Ectodermal cell (in vitro differentiated cells): ENCODE measurements around the gene AGR2.
"Not testable (repeated sequence)": the region's sequence is repeated elsewhere in the genome, so short reads cannot be mapped to it uniquely, and the experiment has no call there.

Experiments used
- H3K27ac ChIP-seq: 2 replicates; pipeline ENCODE4 v1.7.0; 2013; ENCODE audit warnings: mild to moderate bottlenecking, low read depth, low read length; ENCODE audit not compliant: insufficient read depth, poor library complexity, severe bottlenecking
- H3K27me3 ChIP-seq: 2 replicates; pipeline ENCODE4 v1.7.0; 2013; ENCODE audit warnings: mild to moderate bottlenecking, low read length; ENCODE audit not compliant: insufficient read depth, control insufficient read depth, poor library complexity, severe bottlenecking
- H3K36me3 ChIP-seq: one replicate; pipeline ENCODE4 v1.7.0; 2013; ENCODE audit warnings: low read length; ENCODE audit not compliant: control insufficient read depth, insufficient read depth
- H3K4me1 ChIP-seq: one replicate; pipeline ENCODE4 v1.7.0; 2013; ENCODE audit warnings: low read length; ENCODE audit not compliant: control insufficient read depth, insufficient read depth
- H3K4me3 ChIP-seq: 2 replicates; pipeline ENCODE4 v1.7.0; 2013; ENCODE audit warnings: low read depth, low read length, control low read depth; ENCODE audit not compliant: insufficient read depth
- H3K9me3 ChIP-seq: 2 replicates; pipeline ENCODE4 v1.7.0; 2013; ENCODE audit warnings: mild to moderate bottlenecking, low read length, moderate library complexity; ENCODE audit not compliant: control insufficient read depth
- WGBS, 2 experiments: methylation state at CpG; one replicate each; pipeline ENCODE4 v1.1.7; 2013; ENCODE audit warnings: missing lambda C conversion rate in 2 of 2; 5-methylcytosine and 5-hydroxymethylcytosine counted together

Gene AGR2

GRCh38 chr7:16779051-16779450 lies 25.7 kb downstream of the AGR2 start:
- no peaks in the 10 kb centered on the region for H3K36me3 ChIP-seq
- no peak overlapping the region for H3K4me3 ChIP-seq
- H3K9me3 ChIP-seq, result no peaks in the 10 kb centered on the region
- no peak overlapping the region for H3K27ac ChIP-seq
- H3K27me3 ChIP-seq, result no peaks in the 10 kb centered on the region
- 95% methylated on average over 1 of the region's 1 CpG; no CpG with 5 or more reads in 1 of the 2 experiments for WGBS, 2 experiments
- H3K4me1 ChIP-seq, result no peaks in the 10 kb centered on the region

- H3K27me3 ChIP-seq, result no peaks in the 10 kb centered on the region
- no peaks in the 10 kb centered on the region for H3K9me3 ChIP-seq
- H3K27ac ChIP-seq, result no peak overlapping the region
- WGBS, 2 experiments, result 59 to 88% methylated on average over 2 to 3 of the region's 3 CpGs
- no peaks in the 10 kb centered on the region for H3K4me1 ChIP-seq
- no peaks in the 10 kb centered on the region for H3K36me3 ChIP-seq
- H3K4me3 ChIP-seq, result no peak overlapping the region
Observed at GRCh38 chr7:16778476-16778875, 26.3 kb downstream of the AGR2 start.

- H3K36me3 ChIP-seq, result no peaks in the 10 kb centered on the region
- no peaks in the 10 kb centered on the region for H3K4me1 ChIP-seq
- H3K9me3 ChIP-seq, result no peaks in the 10 kb centered on the region
- 69 to 73% methylated on average over 6 to 7 of the region's 7 CpGs for WGBS, 2 experiments
- H3K4me3 ChIP-seq, result no peak overlapping the region
- H3K27me3 ChIP-seq, result no peaks in the 10 kb centered on the region
- no peak overlapping the region for H3K27ac ChIP-seq
Observed at GRCh38 chr7:16776053-16776452, 28.7 kb downstream of the AGR2 start.

- Histone ChIP-seq H3K36me3 (no peaks in the 10 kb centered on the region), H3K4me1 (no peaks in the 10 kb centered on the region), H3K27ac (no peak overlapping the region), H3K9me3 (no peaks in the 10 kb centered on the region), H3K27me3 (no peaks in the 10 kb centered on the region), H3K4me3 (no peak overlapping the region)
Observed at GRCh38 chr7:16774986-16775385, 29.8 kb downstream of the AGR2 start.

- no peaks in the 10 kb centered on the region for H3K9me3 ChIP-seq
- H3K36me3 ChIP-seq, result no peaks in the 10 kb centered on the region
- no peaks in the 10 kb centered on the region for H3K4me1 ChIP-seq
- 81 to 88% methylated on average over 4 of the region's 4 CpGs for WGBS, 2 experiments
- no peak overlapping the region for H3K27ac ChIP-seq
- no peaks in the 10 kb centered on the region for H3K27me3 ChIP-seq
- H3K4me3 ChIP-seq, result no peak overlapping the region
Observed at GRCh38 chr7:16774294-16774693, 30.5 kb downstream of the AGR2 start.

- Histone ChIP-seq H3K4me1 (no peaks in the 10 kb centered on the region), H3K4me3 (no peak overlapping the region), H3K9me3 (no peaks in the 10 kb centered on the region), H3K36me3 (no peaks in the 10 kb centered on the region), H3K27me3 (no peaks in the 10 kb centered on the region), H3K27ac (no peak overlapping the region)
- 92 to 100% methylated on average over 2 of the region's 2 CpGs for WGBS, 2 experiments
Observed at GRCh38 chr7:16773884-16774283, 30.9 kb downstream of the AGR2 start.

- WGBS, 2 experiments, result 81 to 86% methylated on average over 1 of the region's 2 CpGs
- no peaks in the 10 kb centered on the region for H3K9me3 ChIP-seq
- H3K4me1 ChIP-seq, result no peaks in the 10 kb centered on the region
- no peak overlapping the region for H3K4me3 ChIP-seq
- no peaks in the 10 kb centered on the region for H3K36me3 ChIP-seq
- H3K27me3 ChIP-seq, result no peaks in the 10 kb centered on the region
- H3K27ac ChIP-seq, result no peak overlapping the region
Observed at GRCh38 chr7:16773326-16773725, 31.5 kb downstream of the AGR2 start.

- H3K27ac ChIP-seq, result no peak overlapping the region
- H3K36me3 ChIP-seq, result no peaks in the 10 kb centered on the region
- no peaks in the 10 kb centered on the region for H3K4me1 ChIP-seq
- WGBS, 2 experiments, result 81 to 91% methylated on average over 6 of the region's 6 CpGs
- no peaks in the 10 kb centered on the region for H3K9me3 ChIP-seq
- no peak overlapping the region for H3K4me3 ChIP-seq
- no peaks in the 10 kb centered on the region for H3K27me3 ChIP-seq
Observed at GRCh38 chr7:16770657-16771329, 34.0 kb downstream of the AGR2 start.

- not testable (repeated sequence) for H3K27me3 ChIP-seq, H3K4me1 ChIP-seq, H3K36me3 ChIP-seq, H3K27ac ChIP-seq, H3K9me3 ChIP-seq, H3K4me3 ChIP-seq
- 98 to 100% methylated on average over 3 of the region's 3 CpGs for WGBS, 2 experiments
Observed at GRCh38 chr7:16769994-16770393, 34.8 kb downstream of the AGR2 start.

GRCh38 chr7:16765436-16765859 lies 39.4 kb downstream of the AGR2 start:
- Histone ChIP-seq H3K27me3 (no peaks in the 10 kb centered on the region), H3K36me3 (no peaks in the 10 kb centered on the region), H3K4me3 (no peak overlapping the region), H3K4me1 (no peaks in the 10 kb centered on the region), H3K9me3 (no peaks in the 10 kb centered on the region), H3K27ac (no peak overlapping the region)
- 98 to 100% methylated on average over 2 of the region's 2 CpGs for WGBS, 2 experiments

- H3K4me3 ChIP-seq, result no peak overlapping the region
- H3K4me1 ChIP-seq, result no peaks in the 10 kb centered on the region
- no peaks in the 10 kb centered on the region for H3K36me3 ChIP-seq
- H3K27me3 ChIP-seq, result no peaks in the 10 kb centered on the region
- H3K9me3 ChIP-seq, result no peaks in the 10 kb centered on the region
- 94 to 95% methylated on average over 3 of the region's 3 CpGs for WGBS, 2 experiments
- H3K27ac ChIP-seq, result no peak overlapping the region
Observed at GRCh38 chr7:16764942-16765341, 39.9 kb downstream of the AGR2 start.
